ENCODE results near the gene SH3BGRL2.
"Not testable (repeated sequence)": the region's sequence is repeated elsewhere in the genome, so short reads cannot be mapped to it uniquely, and the experiment has no call there.

The SH3BGRL2 gene

DNA sequence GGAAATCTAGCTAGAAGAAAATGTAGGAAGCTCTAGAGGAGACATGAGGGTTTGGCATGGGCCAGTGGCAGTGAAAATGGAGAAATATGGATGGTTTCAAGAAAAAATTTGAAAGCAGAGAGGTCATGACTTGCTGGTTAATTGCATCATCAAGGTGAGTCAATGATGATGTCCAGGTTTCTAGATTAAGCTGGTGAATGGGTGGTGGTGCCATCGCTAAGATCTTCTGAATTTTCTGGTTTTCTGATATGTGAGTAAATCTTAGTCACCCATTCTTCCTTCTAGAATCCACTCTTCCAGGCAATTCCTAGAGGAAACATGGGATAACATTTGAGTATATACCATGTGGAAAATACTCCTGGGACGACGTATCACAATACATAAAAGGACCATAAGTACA lies 25.0 kb downstream of the SH3BGRL2 start:
- Histone ChIP-seq H3K4me3 (ENCODE audit: low read depth in 1 of 2, low read length in 2 of 2) (no peak overlapping the region), H3K27ac (ENCODE audit: low read length) (no peak overlapping the region), H2AFZ (ENCODE audit: low read depth, low read length) (no peak overlapping the region), H3K79me2 (ENCODE audit: insufficient read depth, low read length) (no peaks in the 10 kb centered on the region), H3K9me3 (ENCODE audit: insufficient read depth, low read length, severe bottlenecking) (no peaks in the 10 kb centered on the region), H3K27me3 (ENCODE audit: insufficient read depth, low read length, poor library complexity) (no peaks in the 10 kb centered on the region), H3K36me3 (ENCODE audit: insufficient read depth, low read length) (no peaks in the 10 kb centered on the region), H3K4me2 (ENCODE audit: insufficient read depth, low read length) (no peak overlapping the region), H3K9ac (ENCODE audit: low read depth, low read length) (no peak overlapping the region), H4K20me1 (ENCODE audit: insufficient read depth, low read length) (no peaks in the 10 kb centered on the region), H3K4me1 (ENCODE audit: insufficient read depth, low read length) (no peaks in the 10 kb centered on the region)
- no peak for ATAC-seq (ENCODE audit: insufficient read depth, low read depth)
- no peak for DNase-seq
- TF ChIP-seq, protein P1, sequence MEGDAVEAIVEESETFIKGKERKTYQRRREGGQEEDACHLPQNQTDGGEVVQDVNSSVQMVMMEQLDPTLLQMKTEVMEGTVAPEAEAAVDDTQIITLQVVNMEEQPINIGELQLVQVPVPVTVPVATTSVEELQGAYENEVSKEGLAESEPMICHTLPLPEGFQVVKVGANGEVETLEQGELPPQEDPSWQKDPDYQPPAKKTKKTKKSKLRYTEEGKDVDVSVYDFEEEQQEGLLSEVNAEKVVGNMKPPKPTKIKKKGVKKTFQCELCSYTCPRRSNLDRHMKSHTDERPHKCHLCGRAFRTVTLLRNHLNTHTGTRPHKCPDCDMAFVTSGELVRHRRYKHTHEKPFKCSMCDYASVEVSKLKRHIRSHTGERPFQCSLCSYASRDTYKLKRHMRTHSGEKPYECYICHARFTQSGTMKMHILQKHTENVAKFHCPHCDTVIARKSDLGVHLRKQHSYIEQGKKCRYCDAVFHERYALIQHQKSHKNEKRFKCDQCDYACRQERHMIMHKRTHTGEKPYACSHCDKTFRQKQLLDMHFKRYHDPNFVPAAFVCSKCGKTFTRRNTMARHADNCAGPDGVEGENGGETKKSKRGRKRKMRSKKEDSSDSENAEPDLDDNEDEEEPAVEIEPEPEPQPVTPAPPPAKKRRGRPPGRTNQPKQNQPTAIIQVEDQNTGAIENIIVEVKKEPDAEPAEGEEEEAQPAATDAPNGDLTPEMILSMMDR (IDR thresholded peaks at IDR 0.05; ENCODE audit: borderline replicate concordance, extremely low read depth, low read length, poor library complexity, severe bottlenecking), result no peak
- TF ChIP-seq EZH2 (IDR thresholded peaks at IDR 0.05; ENCODE audit: borderline replicate concordance, low read depth, low read length, severe bottlenecking), result no peak

DNA sequence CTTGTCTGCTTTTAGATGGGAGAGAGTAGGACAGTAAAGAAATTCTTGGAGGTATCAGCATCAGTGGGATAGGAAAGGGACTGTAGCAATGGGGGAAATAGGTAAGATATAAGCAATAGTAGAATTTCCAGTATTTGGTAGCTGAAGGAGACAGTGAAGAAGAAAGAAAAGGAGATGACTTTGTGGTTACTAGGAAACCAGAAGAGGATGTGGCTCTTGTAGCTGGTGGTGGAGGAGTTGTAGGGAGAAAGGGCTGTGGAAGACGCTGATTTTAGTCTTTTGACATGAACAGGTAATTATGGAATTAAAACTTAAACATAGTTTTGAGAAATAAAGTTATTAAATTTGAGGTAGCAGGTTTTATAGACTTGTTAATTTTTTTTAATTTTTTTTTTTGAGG lies 26.1 kb downstream of the SH3BGRL2 start:
- TF ChIP-seq, protein P1 (IDR thresholded peaks at IDR 0.05; ENCODE audit: borderline replicate concordance, extremely low read depth, low read length, poor library complexity, severe bottlenecking), result no peak
- no peak for TF ChIP-seq EZH2 (IDR thresholded peaks at IDR 0.05; ENCODE audit: borderline replicate concordance, low read depth, low read length, severe bottlenecking)
- no peaks in the 10 kb centered on the region for H3K27me3 ChIP-seq (ENCODE audit: insufficient read depth, low read length, poor library complexity)
- ATAC-seq (ENCODE audit: insufficient read depth, low read depth) (peak; percentile 80), DNase-seq (no peak)
- H3K27ac ChIP-seq (ENCODE audit: low read length), result no peak overlapping the region
- H3K79me2 ChIP-seq (ENCODE audit: insufficient read depth, low read length), result no peaks in the 10 kb centered on the region
- H3K9ac ChIP-seq (ENCODE audit: low read depth, low read length), result no peak overlapping the region
- H3K36me3 ChIP-seq (ENCODE audit: insufficient read depth, low read length), result no peaks in the 10 kb centered on the region
- no peaks in the 10 kb centered on the region for H3K9me3 ChIP-seq (ENCODE audit: insufficient read depth, low read length, severe bottlenecking)
- no peaks in the 10 kb centered on the region for H3K4me1 ChIP-seq (ENCODE audit: insufficient read depth, low read length)
- no peak overlapping the region for H3K4me3 ChIP-seq (ENCODE audit: low read depth in 1 of 2, low read length in 2 of 2)
- no peaks in the 10 kb centered on the region for H4K20me1 ChIP-seq (ENCODE audit: insufficient read depth, low read length)
- no peak overlapping the region for H3K4me2 ChIP-seq (ENCODE audit: insufficient read depth, low read length)
- no peak overlapping the region for H2AFZ ChIP-seq (ENCODE audit: low read depth, low read length)

DNA sequence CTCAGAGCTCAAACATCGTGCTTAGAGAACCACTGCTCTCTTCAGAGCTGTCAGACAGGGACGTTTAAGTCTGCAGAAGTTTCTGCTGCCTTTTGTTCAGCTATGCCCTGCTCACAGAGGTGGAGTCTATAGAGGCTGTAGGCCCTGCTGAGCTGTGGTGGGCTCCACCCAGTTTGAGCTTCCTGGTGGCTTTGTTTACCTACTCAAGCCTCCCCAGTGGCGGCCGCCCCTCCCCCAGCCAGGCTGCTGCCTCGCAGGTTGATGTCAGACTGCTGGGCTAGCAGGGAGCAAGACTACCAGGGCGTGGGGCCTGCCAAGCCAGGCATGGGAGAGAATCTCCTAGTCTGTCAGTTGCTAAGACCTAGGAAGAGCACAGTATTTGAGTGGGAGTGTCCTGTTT lies 32.5 kb downstream of the SH3BGRL2 start:
- H3K4me1 ChIP-seq (ENCODE audit: insufficient read depth, low read length); H3K27me3 ChIP-seq (ENCODE audit: insufficient read depth, low read length, poor library complexity); H3K4me3 ChIP-seq (ENCODE audit: low read depth in 1 of 2, low read length in 2 of 2); H3K36me3 ChIP-seq (ENCODE audit: insufficient read depth, low read length); H2AFZ ChIP-seq (ENCODE audit: low read depth, low read length); H3K9me3 ChIP-seq (ENCODE audit: insufficient read depth, low read length, severe bottlenecking); ATAC-seq (ENCODE audit: insufficient read depth, low read depth); H3K4me2 ChIP-seq (ENCODE audit: insufficient read depth, low read length); H3K9ac ChIP-seq (ENCODE audit: low read depth, low read length); H3K27ac ChIP-seq (ENCODE audit: low read length); H3K79me2 ChIP-seq (ENCODE audit: insufficient read depth, low read length); DNase-seq; H4K20me1 ChIP-seq (ENCODE audit: insufficient read depth, low read length): not testable (repeated sequence)

DNA sequence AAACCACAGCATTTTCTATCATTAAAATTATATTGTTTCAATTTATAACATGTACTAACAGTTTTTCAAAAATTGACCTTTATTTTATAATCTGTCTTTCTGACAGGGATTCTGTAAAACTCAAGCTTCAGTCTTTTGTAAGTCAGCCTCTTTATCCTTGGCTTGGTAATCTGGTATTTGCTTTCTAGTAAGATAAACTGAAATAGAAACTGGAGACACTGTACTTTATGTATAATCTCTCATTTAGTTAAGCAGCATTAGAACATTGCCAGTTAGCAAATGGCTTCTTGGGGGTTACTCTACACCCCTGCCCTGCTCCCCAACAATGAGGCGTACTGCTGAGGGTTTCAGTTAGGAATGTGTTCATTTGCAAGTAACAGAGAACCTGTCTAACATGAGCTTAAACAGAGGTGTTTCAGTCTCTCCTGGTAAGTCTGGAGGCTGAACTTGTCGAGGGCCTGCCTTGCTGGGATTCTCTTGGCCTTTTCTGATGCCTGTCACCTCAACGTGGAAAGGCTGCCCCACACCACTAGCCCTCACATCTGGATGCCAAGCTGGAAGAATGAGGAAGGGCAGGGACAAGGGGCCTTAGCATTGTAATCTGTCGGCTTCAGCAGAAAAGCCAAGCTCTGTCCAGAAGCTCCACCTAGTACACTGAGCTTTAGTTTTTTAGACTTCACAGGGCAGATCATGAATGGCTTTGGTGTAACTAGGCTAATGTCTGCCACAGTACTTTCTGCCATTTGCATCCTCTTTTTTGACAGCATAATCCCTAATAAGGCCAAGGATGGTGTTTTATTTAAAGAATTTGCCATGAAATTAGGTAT lies 34.8 kb downstream of the SH3BGRL2 start:
- H3K4me1 ChIP-seq (ENCODE audit: insufficient read depth, low read length), result no peaks in the 10 kb centered on the region
- H3K4me2 ChIP-seq (ENCODE audit: insufficient read depth, low read length), result no peak overlapping the region

More for the DNA sequence above, 34.8 kb downstream of the SH3BGRL2 start:
- TF ChIP-seq EZH2 (IDR thresholded peaks at IDR 0.05; ENCODE audit: borderline replicate concordance, low read depth, low read length, severe bottlenecking), result no peak
- TF ChIP-seq, protein P1 (IDR thresholded peaks at IDR 0.05; ENCODE audit: borderline replicate concordance, extremely low read depth, low read length, poor library complexity, severe bottlenecking), result no peak
- Histone ChIP-seq H3K9me3 (ENCODE audit: insufficient read depth, low read length, severe bottlenecking) (no peaks in the 10 kb centered on the region), H3K27me3 (ENCODE audit: insufficient read depth, low read length, poor library complexity) (no peaks in the 10 kb centered on the region), H3K9ac (ENCODE audit: low read depth, low read length) (no peak overlapping the region), H3K27ac (ENCODE audit: low read length) (no peak overlapping the region), H3K4me3 (ENCODE audit: low read depth in 1 of 2, low read length in 2 of 2) (no peak overlapping the region), H4K20me1 (ENCODE audit: insufficient read depth, low read length) (no peaks in the 10 kb centered on the region), H3K36me3 (ENCODE audit: insufficient read depth, low read length) (no peaks in the 10 kb centered on the region), H3K79me2 (ENCODE audit: insufficient read depth, low read length) (no peaks in the 10 kb centered on the region), H2AFZ (ENCODE audit: low read depth, low read length) (no peak overlapping the region)
- ATAC-seq (ENCODE audit: insufficient read depth, low read depth) (no peak), DNase-seq (no peak)

All from DND-41 (cell line).